Neural progenitor cell (in vitro differentiated cells): ENCODE measurements around the gene PLVAP. TPM values are rescaled to one million over a fixed set of nuclear protein-coding genes. Genes with fewer than 3 reads are reported as not detected.
A peak's percentile ranks its signal among the peaks of the same experiment; 100 is the strongest.

ENCODE experiments used
- DNase-seq: peaks from one replicate; pipeline ENCODE4 v3.0.0-alpha.2; 2016; ENCODE audit warnings: low spot score
- H2AFZ ChIP-seq: fragments of 200-600 bp; sonication (generic); replicated peaks from 2 replicates; pipeline ENCODE4 v1.6.1; 2016; ENCODE audit warnings: antibody characterized with exemption
- H3F3A ChIP-seq: fragments of 200-600 bp; sonication (generic); 2 replicates; pipeline ENCODE4 v1.6.1; 2016; ENCODE audit warnings: antibody characterized with exemption, low read depth
- H3K27ac ChIP-seq: fragments of 200-600 bp; sonication (generic); 2 replicates; pipeline ENCODE4 v1.5.1; 2016; ENCODE audit warnings: mild to moderate bottlenecking
- H3K27me3 ChIP-seq: fragments of 200-600 bp; sonication (generic); 2 replicates; pipeline ENCODE4 v1.6.1; 2016; ENCODE audit warnings: mild to moderate bottlenecking, moderate library complexity
- H3K36me3 ChIP-seq: fragments of 200-600 bp; sonication (generic); 2 replicates; pipeline ENCODE4 v1.5.1; 2016
- H3K4me1 ChIP-seq: fragments of 200-600 bp; sonication (generic); 2 replicates; pipeline ENCODE4 v1.6.1; 2016; ENCODE audit warnings: mixed run types
- H3K4me2 ChIP-seq: fragments of 200-600 bp; sonication (generic); 2 replicates; pipeline ENCODE4 v1.6.1; 2016
- H3K4me3 ChIP-seq: fragments of 200-600 bp; sonication (generic); 2 replicates; pipeline ENCODE4 v1.5.1; 2016
- H3K79me2 ChIP-seq: fragments of 200-600 bp; sonication (generic); 2 replicates; pipeline ENCODE4 v1.6.1; 2016; ENCODE audit warnings: low read depth
- H3K9ac ChIP-seq: fragments of 200-600 bp; sonication (generic); 2 replicates; pipeline ENCODE4 v1.6.1; 2016
- H3K9me3 ChIP-seq: fragments of 200-600 bp; sonication (generic); 2 replicates; pipeline ENCODE4 v1.5.1; 2016; ENCODE audit warnings: low read depth
- H4K20me1 ChIP-seq: fragments of 200-600 bp; sonication (generic); 2 replicates; pipeline ENCODE4 v1.6.1; 2016; ENCODE audit warnings: low read depth
- H3K27ac Mint-ChIP-seq: 3 replicates; pipeline ENCODE4 v1.8.0; 2021; ENCODE audit warnings: mixed read lengths
- H3K27me3 Mint-ChIP-seq: 2 replicates; pipeline ENCODE4 v1.8.0; 2022; ENCODE audit warnings: low read depth, mild to moderate bottlenecking, inconsistent platforms, moderate library complexity, mixed read lengths; ENCODE audit not compliant: insufficient read depth
- H3K36me3 Mint-ChIP-seq: 3 replicates; pipeline ENCODE4 v1.8.0; 2021; ENCODE audit warnings: mixed read lengths
- H3K4me1 Mint-ChIP-seq: 3 replicates; pipeline ENCODE4 v1.8.0; 2021; ENCODE audit warnings: mixed read lengths
- H3K4me3 Mint-ChIP-seq: 3 replicates; pipeline ENCODE4 v1.8.0; 2021; ENCODE audit warnings: mild to moderate bottlenecking, moderate library complexity, mixed read lengths
- H3K9me3 Mint-ChIP-seq: 3 replicates; pipeline ENCODE4 v1.8.0; 2020; ENCODE audit warnings: mixed read lengths
- CTCF ChIP-seq: fragments of 200-600 bp; sonication (generic); IDR thresholded peaks from 2 replicates; pipeline ENCODE4 v1.5.1; 2017; ENCODE audit warnings: antibody characterized with exemption, mild to moderate bottlenecking
- EZH2 ChIP-seq: fragments of 200-600 bp; sonication (generic); IDR thresholded peaks from 2 replicates; pipeline ENCODE4 v1.6.1; 2017; ENCODE audit warnings: antibody characterized with exemption, mild to moderate bottlenecking, moderate library complexity
- EZH2phosphoT487 ChIP-seq: fragments of 200-600 bp; sonication (generic); IDR thresholded peaks from 2 replicates; pipeline ENCODE4 v1.6.1; 2017; ENCODE audit warnings: antibody characterized with exemption
- total RNA-seq: library from RNA; depleted of rRNA; stranded (reverse); fragments of >200 nt; gene quantifications from 2 replicates; pipeline ENCODE4 v1.2.3, GENCODE V29; 2015; ENCODE audit warnings: low replicate concordance

Gene PLVAP
- total RNA-seq, 1 donor from 2014 or later, result 0.11 TPM

GRCh38 chr19:17309198-17309964, 67.8 kb downstream of the PLVAP start, which contains the start of gene DDA1:
DDA1 (plus strand) TSS chr19:17309563; CDS start chr19:17309655, 92 bp downstream.
- Mint-ChIP-seq H3K9me3 (no peaks in the 10 kb centered on the region), H3K36me3 (no peaks in the 10 kb centered on the region), H3K27me3 (peaks cover 9% of the 10 kb centered on the region), H3K4me3 (peak within 1 kb of the TSS; percentile 96), H3K4me1 (peaks cover 32% of the 10 kb centered on the region), H3K27ac (peak within 1 kb of the TSS; percentile 79)
- DNase-seq, result peak; percentile 100
- Histone ChIP-seq H3F3A (peaks cover 43% of the 10 kb centered on the region), H4K20me1 (peaks cover 21% of the 10 kb centered on the region), H3K79me2 (peaks cover 46% of the 10 kb centered on the region), H3K4me1 (peaks cover 7% of the 10 kb centered on the region), H2AFZ (peak within 1 kb of the TSS; percentile 74), H3K36me3 (no peaks in the 10 kb centered on the region), H3K9ac (peak within 1 kb of the TSS; percentile 54), H3K9me3 (no peaks in the 10 kb centered on the region), H3K27ac (no peak within 1 kb of the TSS), H3K4me2 (peak within 1 kb of the TSS; percentile 78), H3K4me3 (peak within 1 kb of the TSS; percentile 93), H3K27me3 (no peaks in the 10 kb centered on the region)
- no peak for TF ChIP-seq EZH2

DNA sequence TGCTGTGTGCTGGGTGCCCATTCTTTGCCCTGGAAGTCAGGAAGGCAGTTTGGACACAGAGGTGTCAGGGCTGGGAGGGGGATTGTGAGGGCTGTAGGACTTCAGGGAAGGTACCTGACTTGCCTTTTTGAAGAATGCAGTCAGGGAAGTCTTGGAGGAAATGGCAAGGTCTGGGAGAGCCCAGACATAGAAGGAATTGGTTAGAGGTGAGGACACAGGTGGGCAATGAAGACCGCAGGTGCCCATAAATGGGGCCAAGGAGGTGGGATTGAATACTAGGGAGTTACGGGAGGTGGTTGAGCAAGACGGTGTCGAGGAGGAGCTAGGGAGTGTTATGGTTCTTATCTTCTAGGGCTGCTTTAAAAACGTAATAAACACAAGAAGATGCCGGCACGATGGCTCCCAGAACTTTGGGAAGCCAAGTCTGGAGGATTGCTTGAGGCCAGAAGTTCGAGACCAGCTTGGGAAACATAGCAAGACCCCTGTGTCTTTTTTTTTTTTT, 69.2 kb downstream of the PLVAP start:
- peaks cover 41% of the 10 kb centered on the region for H3K4me1 Mint-ChIP-seq
- peaks cover 50% of the 10 kb centered on the region for H3F3A ChIP-seq
- H4K20me1 ChIP-seq, result peaks cover 21% of the 10 kb centered on the region
- H3K79me2 ChIP-seq, result peaks cover 44% of the 10 kb centered on the region
- H3K4me2 ChIP-seq, result no peak overlapping the region
- no peak overlapping the region for H2AFZ ChIP-seq
- H3K27me3 Mint-ChIP-seq, result peaks cover 7% of the 10 kb centered on the region
- H3K9me3 Mint-ChIP-seq, result no peaks in the 10 kb centered on the region
- no peak for DNase-seq
- H3K27ac ChIP-seq, result no peak overlapping the region
- no peak overlapping the region for H3K9ac ChIP-seq
- no peaks in the 10 kb centered on the region for H3K27me3 ChIP-seq
- TF ChIP-seq CTCF (no peak), EZH2 (no peak), EZH2phosphoT487 (no peak)
- peaks cover 9% of the 10 kb centered on the region for H3K4me1 ChIP-seq
- no peak overlapping the region for H3K4me3 ChIP-seq
- no peaks in the 10 kb centered on the region for H3K9me3 ChIP-seq
- no peaks in the 10 kb centered on the region for H3K36me3 Mint-ChIP-seq
- H3K4me3 Mint-ChIP-seq, result peak overlapping the region; percentile 91
- no peaks in the 10 kb centered on the region for H3K36me3 ChIP-seq
- H3K27ac Mint-ChIP-seq, result no peak overlapping the region

- H3K4me1 ChIP-seq, result peaks cover 13% of the 10 kb centered on the region
- no peaks in the 10 kb centered on the region for H3K9me3 ChIP-seq
- H3K27me3 ChIP-seq, result no peaks in the 10 kb centered on the region
- H3K36me3 ChIP-seq, result no peaks in the 10 kb centered on the region
- H3K27ac ChIP-seq, result no peak overlapping the region
- H3K4me3 Mint-ChIP-seq, result peak overlapping the region; percentile 91
- peak overlapping the region; percentile 90 for H3K4me2 ChIP-seq
- peaks cover 7% of the 10 kb centered on the region for H3K27me3 Mint-ChIP-seq
- peaks cover 3% of the 10 kb centered on the region for H3K36me3 Mint-ChIP-seq
- peak overlapping the region; percentile 87 for H3K4me3 ChIP-seq
- H2AFZ ChIP-seq, result no peak overlapping the region
- H3K9me3 Mint-ChIP-seq, result no peaks in the 10 kb centered on the region
- TF ChIP-seq CTCF (no peak), EZH2phosphoT487 (no peak), EZH2 (no peak)
- peaks cover 17% of the 10 kb centered on the region for H4K20me1 ChIP-seq
- H3K4me1 Mint-ChIP-seq, result peaks cover 44% of the 10 kb centered on the region
- peak; percentile 77 for DNase-seq
- H3K27ac Mint-ChIP-seq, result no peak overlapping the region
- H3K79me2 ChIP-seq, result peaks cover 28% of the 10 kb centered on the region
- H3K9ac ChIP-seq, result peak overlapping the region; percentile 8
- H3F3A ChIP-seq, result peaks cover 50% of the 10 kb centered on the region
Measured at GRCh38 chr19:17306285-17306714, 70.8 kb downstream of the PLVAP start.
